Lower leg skin (tissue), 3 donors: ENCODE results near the gene DMXL1.

Experiments used
- CTCF ChIP-seq, 3 donors: fragments of 450-650 bp; IDR thresholded peaks; one replicate each; pipeline ENCODE4 v1.5.1; 2016; ENCODE audit warnings: antibody characterized with exemption in 3 of 3, mild to moderate bottlenecking in 3 of 3, moderate library complexity in 2 of 3
- POLR2A ChIP-seq, 2 donors: fragments of 450-650 bp; IDR thresholded peaks; one replicate each; pipeline ENCODE4 v1.6.1; 2016 to 2017; ENCODE audit warnings: antibody characterized with exemption in 2 of 2, mild to moderate bottlenecking in 1 of 2, moderate library complexity in 1 of 2

- TF ChIP-seq CTCF (IDR thresholded peaks at IDR 0.05) (no peak), POLR2A (IDR thresholded peaks at IDR 0.05) (no peak)
These were observed 220.2 kb downstream of the DMXL1 start for GRCh38 chr5:119291056-119291455.
